Mesothelial cell of epicardium (in vitro differentiated cells): ENCODE measurements around the gene GRIN3B. TPM values are rescaled to one million over a fixed set of nuclear protein-coding genes. Genes with fewer than 3 reads are reported as not detected.

Source experiments
- DNase-seq, 2 experiments: peaks; one replicate each; pipeline ENCODE4 v3.0.0; 2021; ENCODE audit warnings: low spot score in 2 of 2; ENCODE audit not compliant: unreplicated experiment in 2 of 2
- H3K27ac Mint-ChIP-seq: 2 replicates; pipeline ENCODE4 v1.8.0; 2021; ENCODE audit warnings: mixed read lengths
- H3K27me3 Mint-ChIP-seq: 2 replicates; pipeline ENCODE4 v1.8.0; 2021; ENCODE audit warnings: low read depth, mixed read lengths
- H3K36me3 Mint-ChIP-seq: 2 replicates; pipeline ENCODE4 v1.8.0; 2021; ENCODE audit warnings: mixed read lengths
- H3K4me1 Mint-ChIP-seq: 2 replicates; pipeline ENCODE4 v1.8.0; 2021; ENCODE audit warnings: mixed read lengths
- H3K4me3 Mint-ChIP-seq: 2 replicates; pipeline ENCODE4 v1.8.0; 2021; ENCODE audit warnings: mild to moderate bottlenecking, moderate library complexity, mixed read lengths
- H3K9me3 Mint-ChIP-seq: 2 replicates; pipeline ENCODE4 v1.8.0; 2021; ENCODE audit warnings: mixed read lengths
- total RNA-seq: library from RNA; stranded (reverse); gene quantifications from 3 replicates; pipeline ENCODE4 v1.2.1, GENCODE V29; 2021
- TF ChIP-seq, protein P1 (sequence below): fragments of 200-600 bp; sonication (generic); IDR thresholded peaks from one replicate; pipeline ENCODE4 v1.5.0; 2021; ENCODE audit warnings: antibody characterized with exemption; ENCODE audit not compliant: unreplicated experiment

The GRIN3B gene
- total RNA-seq, 1 donor from 2014 or later, result 0.34 TPM

GRCh38 chr19:1052349-1052975, 52.2 kb downstream of the GRIN3B start:
- Mint-ChIP-seq H3K27me3 (no peaks in the 10 kb centered on the region), H3K4me3 (no peak overlapping the region), H3K27ac (no peak overlapping the region), H3K9me3 (no peaks in the 10 kb centered on the region), H3K4me1 (no peaks in the 10 kb centered on the region), H3K36me3 (no peaks in the 10 kb centered on the region)
- no peak for DNase-seq
- TF ChIP-seq, protein P1, sequence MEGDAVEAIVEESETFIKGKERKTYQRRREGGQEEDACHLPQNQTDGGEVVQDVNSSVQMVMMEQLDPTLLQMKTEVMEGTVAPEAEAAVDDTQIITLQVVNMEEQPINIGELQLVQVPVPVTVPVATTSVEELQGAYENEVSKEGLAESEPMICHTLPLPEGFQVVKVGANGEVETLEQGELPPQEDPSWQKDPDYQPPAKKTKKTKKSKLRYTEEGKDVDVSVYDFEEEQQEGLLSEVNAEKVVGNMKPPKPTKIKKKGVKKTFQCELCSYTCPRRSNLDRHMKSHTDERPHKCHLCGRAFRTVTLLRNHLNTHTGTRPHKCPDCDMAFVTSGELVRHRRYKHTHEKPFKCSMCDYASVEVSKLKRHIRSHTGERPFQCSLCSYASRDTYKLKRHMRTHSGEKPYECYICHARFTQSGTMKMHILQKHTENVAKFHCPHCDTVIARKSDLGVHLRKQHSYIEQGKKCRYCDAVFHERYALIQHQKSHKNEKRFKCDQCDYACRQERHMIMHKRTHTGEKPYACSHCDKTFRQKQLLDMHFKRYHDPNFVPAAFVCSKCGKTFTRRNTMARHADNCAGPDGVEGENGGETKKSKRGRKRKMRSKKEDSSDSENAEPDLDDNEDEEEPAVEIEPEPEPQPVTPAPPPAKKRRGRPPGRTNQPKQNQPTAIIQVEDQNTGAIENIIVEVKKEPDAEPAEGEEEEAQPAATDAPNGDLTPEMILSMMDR, result no peak

DNA sequence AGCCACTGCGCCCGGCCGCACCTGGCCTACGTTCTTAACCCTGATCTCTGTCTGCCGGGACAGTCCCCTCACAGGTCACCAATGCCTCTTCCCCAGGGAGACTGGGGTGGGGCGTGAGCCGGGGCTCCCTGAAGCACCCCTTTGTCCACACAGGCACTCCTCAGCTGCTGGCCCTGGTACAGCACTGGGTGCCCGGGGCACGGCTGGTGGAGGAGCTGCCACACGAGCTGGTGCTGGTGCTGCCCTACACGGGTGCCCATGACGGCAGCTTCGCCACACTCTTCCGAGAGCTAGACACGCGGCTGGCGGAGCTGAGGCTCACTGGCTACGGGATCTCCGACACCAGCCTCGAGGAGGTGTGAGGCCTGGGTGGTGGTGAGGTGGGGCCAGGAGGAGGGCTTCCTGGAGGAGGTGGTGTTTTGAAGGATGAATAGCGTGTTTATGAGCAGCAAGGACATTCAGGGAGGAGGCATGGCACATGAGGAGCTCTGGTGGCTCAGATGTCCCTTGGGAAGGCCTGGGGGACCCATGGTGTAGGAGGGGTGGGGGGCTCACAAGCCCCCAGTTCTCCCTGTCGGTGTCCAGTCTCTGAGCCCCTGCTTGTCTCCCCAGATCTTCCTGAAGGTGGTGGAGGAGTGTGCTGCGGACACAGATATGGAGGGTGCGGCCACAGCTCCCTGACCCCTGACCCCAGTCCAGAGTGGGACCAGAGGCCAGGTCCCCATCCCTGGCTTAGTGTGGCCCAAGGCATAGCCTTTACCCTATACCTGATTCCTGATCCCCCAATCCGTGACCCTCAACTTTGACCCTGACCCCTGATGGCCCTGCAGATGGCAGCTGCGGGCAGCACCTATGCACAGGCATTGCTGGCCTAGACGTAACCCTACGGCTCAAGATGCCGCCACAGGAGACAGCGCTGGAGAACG, 53.2 kb downstream of the GRIN3B start:
- TF ChIP-seq, protein P1, result no peak
- DNase-seq, result no peak
- H3K27ac Mint-ChIP-seq, result no peak overlapping the region
- no peak overlapping the region for H3K4me3 Mint-ChIP-seq
- H3K4me1 Mint-ChIP-seq, result no peaks in the 10 kb centered on the region
- no peaks in the 10 kb centered on the region for H3K27me3 Mint-ChIP-seq
- no peaks in the 10 kb centered on the region for H3K9me3 Mint-ChIP-seq
- H3K36me3 Mint-ChIP-seq, result no peaks in the 10 kb centered on the region

DNA sequence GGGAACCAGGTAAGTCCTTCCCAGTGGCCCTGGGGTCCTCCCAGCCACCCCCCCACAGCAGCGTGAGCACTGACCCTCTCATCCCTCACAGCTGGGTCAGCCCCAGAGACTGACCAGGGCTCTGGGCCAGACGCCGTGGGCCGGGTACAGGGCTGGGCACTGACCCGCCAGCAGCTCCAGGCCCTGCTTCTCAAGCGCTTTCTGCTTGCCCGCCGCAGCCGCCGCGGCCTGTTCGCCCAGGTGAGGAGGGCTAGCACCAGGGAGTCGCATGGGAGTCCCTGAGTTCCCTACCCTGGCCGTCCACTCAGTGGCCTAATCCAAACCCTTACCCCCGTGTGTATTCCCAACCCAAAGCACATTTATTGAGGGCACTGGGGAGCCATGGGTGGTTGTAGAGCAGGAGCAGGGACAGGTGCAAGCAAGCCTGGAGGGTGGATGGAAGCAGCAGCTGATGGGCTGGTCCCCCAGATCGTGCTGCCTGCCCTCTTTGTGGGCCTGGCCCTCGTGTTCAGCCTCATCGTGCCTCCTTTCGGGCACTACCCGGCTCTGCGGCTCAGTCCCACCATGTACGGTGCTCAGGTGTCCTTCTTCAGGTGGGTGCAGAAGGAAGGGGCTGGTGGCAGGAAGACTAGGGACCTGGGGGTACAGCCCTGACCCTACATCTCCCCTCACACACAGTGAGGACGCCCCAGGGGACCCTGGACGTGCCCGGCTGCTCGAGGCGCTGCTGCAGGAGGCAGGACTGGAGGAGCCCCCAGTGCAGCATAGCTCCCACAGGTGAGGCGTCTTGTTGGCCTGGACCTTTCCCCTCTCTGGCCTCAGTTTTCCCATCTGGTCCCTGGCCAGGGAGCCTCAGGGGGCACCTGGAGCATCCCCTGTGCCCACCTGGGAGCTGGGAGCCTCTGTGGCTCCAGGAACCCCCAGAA, 54.1 kb downstream of the GRIN3B start:
- Mint-ChIP-seq H3K27me3 (no peaks in the 10 kb centered on the region), H3K36me3 (no peaks in the 10 kb centered on the region), H3K9me3 (no peaks in the 10 kb centered on the region), H3K27ac (no peak overlapping the region), H3K4me3 (no peak overlapping the region), H3K4me1 (no peaks in the 10 kb centered on the region)
- TF ChIP-seq, protein P1, result no peak
- no peak for DNase-seq

- no peaks in the 10 kb centered on the region for H3K9me3 Mint-ChIP-seq
- no peaks in the 10 kb centered on the region for H3K27me3 Mint-ChIP-seq
- no peak overlapping the region for H3K4me3 Mint-ChIP-seq
- no peaks in the 10 kb centered on the region for H3K4me1 Mint-ChIP-seq
- H3K36me3 Mint-ChIP-seq, result no peaks in the 10 kb centered on the region
- no peak for DNase-seq
- H3K27ac Mint-ChIP-seq, result no peak overlapping the region
- TF ChIP-seq, protein P1, result no peak
Observed at GRCh38 chr19:1055028-1055425, 54.8 kb downstream of the GRIN3B start.

- DNase-seq, result no peak
- Mint-ChIP-seq H3K4me1 (no peaks in the 10 kb centered on the region), H3K27me3 (no peaks in the 10 kb centered on the region), H3K4me3 (no peak overlapping the region), H3K9me3 (no peaks in the 10 kb centered on the region), H3K36me3 (no peaks in the 10 kb centered on the region), H3K27ac (no peak overlapping the region)
- TF ChIP-seq, protein P1, result no peak
Observed at GRCh38 chr19:1055886-1056620, 55.8 kb downstream of the GRIN3B start.
